ENCODE data around the gene KLKB1.

KLKB1 gene

GRCh38 chr4:186204103-186204559, 23.2 kb upstream of the KLKB1 start:
- H3K27me3 ChIP-seq (ENCODE audit: low read depth) = no peaks in the 10 kb centered on the region
- no peak overlapping the region for H3K4me3 ChIP-seq
- H3K9me3 ChIP-seq = no peaks in the 10 kb centered on the region
- in situ Hi-C loops (cut with MboI; ENCODE audit: low sequenced_read_pairs) = no loop called here
- no peaks in the 10 kb centered on the region for H3K36me3 ChIP-seq (replicated peaks)
- no peak for DNase-seq (ENCODE audit: low spot score in 2 of 2)
- H3K4me1 ChIP-seq = no peaks in the 10 kb centered on the region

GRCh38 chr4:186204686-186205085, 22.6 kb upstream of the KLKB1 start:
- no peak for DNase-seq (ENCODE audit: low spot score in 2 of 2)
- in situ Hi-C loops (cut with MboI; ENCODE audit: low sequenced_read_pairs) = no loop called here
- no peaks in the 10 kb centered on the region for H3K4me1 ChIP-seq
- no peak overlapping the region for H3K4me3 ChIP-seq
- H3K27me3 ChIP-seq (ENCODE audit: low read depth) = no peaks in the 10 kb centered on the region
- H3K36me3 ChIP-seq (replicated peaks) = no peaks in the 10 kb centered on the region
- H3K9me3 ChIP-seq = no peaks in the 10 kb centered on the region

- Histone ChIP-seq H3K27me3 (ENCODE audit: low read depth) (no peaks in the 10 kb centered on the region), H3K4me1 (no peaks in the 10 kb centered on the region), H3K36me3 (replicated peaks) (no peaks in the 10 kb centered on the region), H3K9me3 (no peaks in the 10 kb centered on the region), H3K4me3 (no peak overlapping the region)
- DNase-seq (ENCODE audit: low spot score in 2 of 2) = no peak
- in situ Hi-C loops (cut with MboI; ENCODE audit: low sequenced_read_pairs) = no loop called here
These were observed 22.2 kb upstream of the KLKB1 start for GRCh38 chr4:186205156-186205555.

GRCh38 chr4:186216465-186217024, 10.8 kb upstream of the KLKB1 start:
- Histone ChIP-seq H3K4me3 (no peak overlapping the region), H3K27me3 (ENCODE audit: low read depth) (no peaks in the 10 kb centered on the region; the same call in 1 of the 2 replicates), H3K36me3 (replicated peaks) (no peaks in the 10 kb centered on the region), H3K4me1 (no peaks in the 10 kb centered on the region), H3K9me3 (no peaks in the 10 kb centered on the region)
- no peak for DNase-seq (ENCODE audit: low spot score in 2 of 2)
- in situ Hi-C loops (cut with MboI; ENCODE audit: low sequenced_read_pairs) = no loop called here

GRCh38 chr4:186217733-186218293, 9.5 kb upstream of the KLKB1 start:
- H3K36me3 ChIP-seq (replicated peaks) = no peaks in the 10 kb centered on the region
- H3K4me1 ChIP-seq = no peaks in the 10 kb centered on the region
- H3K9me3 ChIP-seq = no peaks in the 10 kb centered on the region
- in situ Hi-C loops (cut with MboI; ENCODE audit: low sequenced_read_pairs) = no loop called here
- no peak for DNase-seq (ENCODE audit: low spot score in 2 of 2)
- H3K4me3 ChIP-seq = no peak overlapping the region
- H3K27me3 ChIP-seq (ENCODE audit: low read depth) = no peaks in the 10 kb centered on the region; the same call in 1 of the 2 replicates

GRCh38 chr4:186221624-186222023, 5.7 kb upstream of the KLKB1 start:
- no peak for DNase-seq (ENCODE audit: low spot score in 2 of 2)
- H3K4me1 ChIP-seq = no peaks in the 10 kb centered on the region

GRCh38 chr4:186225848-186226247, 1.5 kb upstream of the KLKB1 start:
- no peaks in the 10 kb centered on the region for H3K27me3 ChIP-seq (ENCODE audit: low read depth)
- no peaks in the 10 kb centered on the region for H3K36me3 ChIP-seq (replicated peaks)
- H3K4me1 ChIP-seq = no peaks in the 10 kb centered on the region
- DNase-seq (ENCODE audit: low spot score in 2 of 2) = no peak
- H3K9me3 ChIP-seq = no peaks in the 10 kb centered on the region; the same call in 1 of the 2 replicates
- in situ Hi-C loops (cut with MboI; ENCODE audit: low sequenced_read_pairs) = no loop called here
- H3K4me3 ChIP-seq = no peak overlapping the region

More at GRCh38 chr4:186221624-186222023, 5.7 kb upstream of the KLKB1 start:
- H3K27me3 ChIP-seq (ENCODE audit: low read depth) = no peaks in the 10 kb centered on the region
- H3K36me3 ChIP-seq (replicated peaks) = no peaks in the 10 kb centered on the region
- H3K9me3 ChIP-seq = no peaks in the 10 kb centered on the region; the same call in 1 of the 2 replicates
- in situ Hi-C loops (cut with MboI; ENCODE audit: low sequenced_read_pairs) = no loop called here
- H3K4me3 ChIP-seq = no peak overlapping the region

- no peak for DNase-seq (ENCODE audit: low spot score in 2 of 2)
- no peaks in the 10 kb centered on the region for H3K4me1 ChIP-seq
- no peaks in the 10 kb centered on the region for H3K27me3 ChIP-seq (ENCODE audit: low read depth)
- H3K9me3 ChIP-seq = no peaks in the 10 kb centered on the region; the same call in 1 of the 2 replicates
- no peak overlapping the region for H3K4me3 ChIP-seq
- H3K36me3 ChIP-seq (replicated peaks) = no peaks in the 10 kb centered on the region
- in situ Hi-C loops (cut with MboI; ENCODE audit: low sequenced_read_pairs) = no loop called here
These were observed 652 bp upstream of the KLKB1 start for GRCh38 chr4:186226521-186227189.

GRCh38 chr4:186227744-186228513, 622 bp downstream of the KLKB1 start:
- Histone ChIP-seq H3K4me1 (no peaks in the 10 kb centered on the region), H3K27me3 (ENCODE audit: low read depth) (no peaks in the 10 kb centered on the region), H3K4me3 (no peak overlapping the region), H3K9me3 (no peaks in the 10 kb centered on the region; the same call in 1 of the 2 replicates), H3K36me3 (replicated peaks) (no peaks in the 10 kb centered on the region)
- DNase-seq (ENCODE audit: low spot score in 2 of 2) = no peak
- in situ Hi-C loops (cut with MboI; ENCODE audit: low sequenced_read_pairs) = no loop called here

GRCh38 chr4:186228514-186228894, 1.2 kb downstream of the KLKB1 start:
- DNase-seq (ENCODE audit: low spot score in 2 of 2) = no peak
- Histone ChIP-seq H3K4me1 (no peaks in the 10 kb centered on the region), H3K9me3 (no peaks in the 10 kb centered on the region; the same call in 1 of the 2 replicates), H3K4me3 (no peak overlapping the region), H3K36me3 (replicated peaks) (no peaks in the 10 kb centered on the region), H3K27me3 (ENCODE audit: low read depth) (no peaks in the 10 kb centered on the region)
- in situ Hi-C loops (cut with MboI; ENCODE audit: low sequenced_read_pairs) = no loop called here

- in situ Hi-C loops (cut with MboI; ENCODE audit: low sequenced_read_pairs) = no loop called here
- no peak overlapping the region for H3K4me3 ChIP-seq
- no peaks in the 10 kb centered on the region for H3K27me3 ChIP-seq (ENCODE audit: low read depth)
- H3K4me1 ChIP-seq = no peaks in the 10 kb centered on the region
- DNase-seq (ENCODE audit: low spot score in 2 of 2) = no peak
- no peaks in the 10 kb centered on the region for H3K9me3 ChIP-seq
- no peaks in the 10 kb centered on the region for H3K36me3 ChIP-seq (replicated peaks)
These were observed 7.1 kb downstream of the KLKB1 start for GRCh38 chr4:186234367-186234766.

- no peaks in the 10 kb centered on the region for H3K9me3 ChIP-seq
- in situ Hi-C loops (cut with MboI; ENCODE audit: low sequenced_read_pairs) = no loop called here
- no peak overlapping the region for H3K4me3 ChIP-seq
- DNase-seq (ENCODE audit: low spot score in 2 of 2) = no peak
- H3K4me1 ChIP-seq = no peaks in the 10 kb centered on the region
- H3K27me3 ChIP-seq (ENCODE audit: low read depth) = no peaks in the 10 kb centered on the region
- H3K36me3 ChIP-seq (replicated peaks) = no peaks in the 10 kb centered on the region
These were observed 8.8 kb downstream of the KLKB1 start for GRCh38 chr4:186236126-186236525.

GRCh38 chr4:186240452-186240847, 13.1 kb downstream of the KLKB1 start:
- H3K9me3 ChIP-seq = no peaks in the 10 kb centered on the region
- no peaks in the 10 kb centered on the region for H3K4me1 ChIP-seq
- in situ Hi-C loops (cut with MboI; ENCODE audit: low sequenced_read_pairs) = no loop called here
- no peaks in the 10 kb centered on the region for H3K36me3 ChIP-seq (replicated peaks)
- no peaks in the 10 kb centered on the region for H3K27me3 ChIP-seq (ENCODE audit: low read depth)
- DNase-seq (ENCODE audit: low spot score in 2 of 2) = no peak
- no peak overlapping the region for H3K4me3 ChIP-seq

Measured in HAP-1 (cell line).